Osteoblast (primary cell): Measurements from ENCODE around the gene GPATCH3. TPM values are rescaled to one million over a fixed set of nuclear protein-coding genes. Genes with fewer than 3 reads are reported as not detected.

Experiments
- DNase-seq: peaks from one replicate; pipeline ENCODE4 v3.0.0; 2011; ENCODE audit warnings: low spot score, mixed read lengths; ENCODE audit not compliant: insufficient read length; ENCODE audit errors: missing footprints
- H2AFZ ChIP-seq: 2 replicates; pipeline ENCODE4 v1.6.0; 2011; ENCODE audit warnings: mild to moderate bottlenecking, low read length
- H3K27ac ChIP-seq: 2 replicates; pipeline ENCODE4 v1.5.1; 2011; ENCODE audit warnings: mild to moderate bottlenecking, low read depth, low read length, moderate library complexity
- H3K27me3 ChIP-seq: 2 replicates; pipeline ENCODE4 v1.6.0; 2012; ENCODE audit warnings: mild to moderate bottlenecking, control low read depth, inconsistent platforms, low read length, moderate library complexity; ENCODE audit not compliant: insufficient read depth
- H3K36me3 ChIP-seq: 2 replicates; pipeline ENCODE4 v1.5.1; 2011; ENCODE audit warnings: mild to moderate bottlenecking, low read length, control low read depth, moderate library complexity; ENCODE audit not compliant: insufficient read depth
- H3K4me1 ChIP-seq: 2 replicates; pipeline ENCODE4 v1.5.1; 2011; ENCODE audit warnings: mild to moderate bottlenecking, low read length, control low read depth, moderate library complexity; ENCODE audit not compliant: insufficient read depth
- H3K4me2 ChIP-seq: 2 replicates; pipeline ENCODE4 v1.6.0; 2011; ENCODE audit warnings: mild to moderate bottlenecking, low read length; ENCODE audit not compliant: insufficient read depth
- H3K4me3 ChIP-seq: fragments of 200-600 bp; sonication (generic); 3 replicates; pipeline ENCODE4 v1.5.1; 2012; ENCODE audit warnings: mild to moderate bottlenecking, low read length, inconsistent platforms; ENCODE audit not compliant: insufficient read depth
- H3K79me2 ChIP-seq: 2 replicates; pipeline ENCODE4 v1.6.0; 2012; ENCODE audit warnings: mild to moderate bottlenecking, low read length, control low read depth, inconsistent platforms; ENCODE audit not compliant: insufficient read depth
- H3K9me3 ChIP-seq: 2 replicates; pipeline ENCODE4 v1.5.1; 2011; ENCODE audit warnings: low read depth, low read length, control low read depth
- H4K20me1 ChIP-seq: 2 replicates; pipeline ENCODE4 v1.6.0; 2012; ENCODE audit warnings: mild to moderate bottlenecking, low read length, control low read depth; ENCODE audit not compliant: insufficient read depth
- total RNA-seq: library from RNA; depleted of rRNA; stranded (reverse); fragments of >200 nt; gene quantifications from 2 replicates; pipeline ENCODE4 v1.2.3, GENCODE V29; 2012
- TF ChIP-seq, protein P1 (sequence below): IDR thresholded peaks from 2 replicates; pipeline ENCODE4 v1.5.1; 2011; ENCODE audit warnings: mild to moderate bottlenecking, low read depth, low read length, moderate library complexity; ENCODE audit errors: extremely low read depth

GPATCH3 gene
- total RNA-seq, 1 donor = 10.9 TPM

DNA sequence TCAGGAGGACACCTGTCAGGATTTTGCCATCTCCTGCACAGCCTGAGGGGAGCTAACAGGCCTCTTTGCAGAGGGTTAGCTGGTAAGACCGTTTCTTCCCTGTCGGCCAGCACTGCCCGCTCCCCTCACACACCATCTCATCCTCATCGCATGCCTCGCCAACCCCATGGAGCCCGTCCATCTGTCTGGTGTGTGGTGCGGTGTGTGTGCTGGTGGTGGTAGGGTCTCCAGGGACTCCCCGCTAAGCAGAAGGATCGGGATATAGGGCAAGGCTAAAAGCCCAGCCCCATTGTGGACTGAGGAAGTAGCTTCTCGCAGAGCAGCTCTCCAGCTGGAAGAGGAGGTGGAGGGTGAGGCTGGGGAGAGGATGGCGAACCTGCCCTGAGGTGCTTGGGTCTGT lies 44.1 kb downstream of the GPATCH3 start:
- Histone ChIP-seq H3K4me1 (peaks cover 3% of the 10 kb centered on the region), H3K4me2 (no peak overlapping the region), H4K20me1 (peaks cover 13% of the 10 kb centered on the region), H3K36me3 (peaks cover 39% of the 10 kb centered on the region), H3K27ac (no peak overlapping the region), H3K27me3 (no peaks in the 10 kb centered on the region), H3K9me3 (no peaks in the 10 kb centered on the region), H3K79me2 (no peaks in the 10 kb centered on the region), H3K4me3 (no peak overlapping the region), H2AFZ (no peak overlapping the region)
- TF ChIP-seq, protein P1, sequence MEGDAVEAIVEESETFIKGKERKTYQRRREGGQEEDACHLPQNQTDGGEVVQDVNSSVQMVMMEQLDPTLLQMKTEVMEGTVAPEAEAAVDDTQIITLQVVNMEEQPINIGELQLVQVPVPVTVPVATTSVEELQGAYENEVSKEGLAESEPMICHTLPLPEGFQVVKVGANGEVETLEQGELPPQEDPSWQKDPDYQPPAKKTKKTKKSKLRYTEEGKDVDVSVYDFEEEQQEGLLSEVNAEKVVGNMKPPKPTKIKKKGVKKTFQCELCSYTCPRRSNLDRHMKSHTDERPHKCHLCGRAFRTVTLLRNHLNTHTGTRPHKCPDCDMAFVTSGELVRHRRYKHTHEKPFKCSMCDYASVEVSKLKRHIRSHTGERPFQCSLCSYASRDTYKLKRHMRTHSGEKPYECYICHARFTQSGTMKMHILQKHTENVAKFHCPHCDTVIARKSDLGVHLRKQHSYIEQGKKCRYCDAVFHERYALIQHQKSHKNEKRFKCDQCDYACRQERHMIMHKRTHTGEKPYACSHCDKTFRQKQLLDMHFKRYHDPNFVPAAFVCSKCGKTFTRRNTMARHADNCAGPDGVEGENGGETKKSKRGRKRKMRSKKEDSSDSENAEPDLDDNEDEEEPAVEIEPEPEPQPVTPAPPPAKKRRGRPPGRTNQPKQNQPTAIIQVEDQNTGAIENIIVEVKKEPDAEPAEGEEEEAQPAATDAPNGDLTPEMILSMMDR = no peak
- no peak for DNase-seq

DNA sequence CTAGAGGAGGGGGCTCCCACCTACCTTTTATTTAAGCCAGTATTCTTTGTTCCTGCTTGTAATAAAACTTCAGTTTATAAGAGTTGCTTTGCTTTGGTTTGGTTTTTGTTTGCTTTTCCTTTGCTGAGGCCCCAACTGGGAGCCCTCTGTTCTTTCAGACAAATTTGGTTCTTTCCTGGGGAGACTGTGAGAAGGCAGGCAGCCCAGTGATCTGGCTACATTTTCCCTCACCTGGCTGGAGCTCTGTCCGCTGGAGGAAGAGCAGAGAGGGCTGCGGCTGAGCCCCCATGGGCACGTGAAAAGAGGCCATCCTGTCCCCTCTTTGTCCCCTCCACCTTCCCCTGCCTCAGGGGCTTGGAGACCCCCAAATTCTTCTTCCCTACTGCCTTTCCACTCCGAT lies 44.6 kb downstream of the GPATCH3 start:
- TF ChIP-seq, protein P1 = no peak
- peaks cover 13% of the 10 kb centered on the region for H4K20me1 ChIP-seq
- no peak overlapping the region for H3K27ac ChIP-seq
- no peak overlapping the region for H3K4me3 ChIP-seq
- no peak for DNase-seq
- H3K27me3 ChIP-seq = no peaks in the 10 kb centered on the region
- peaks cover 44% of the 10 kb centered on the region for H3K36me3 ChIP-seq
- no peak overlapping the region for H2AFZ ChIP-seq
- no peaks in the 10 kb centered on the region for H3K9me3 ChIP-seq
- peaks cover 3% of the 10 kb centered on the region for H3K4me1 ChIP-seq
- H3K4me2 ChIP-seq = no peak overlapping the region
- no peaks in the 10 kb centered on the region for H3K79me2 ChIP-seq

DNA sequence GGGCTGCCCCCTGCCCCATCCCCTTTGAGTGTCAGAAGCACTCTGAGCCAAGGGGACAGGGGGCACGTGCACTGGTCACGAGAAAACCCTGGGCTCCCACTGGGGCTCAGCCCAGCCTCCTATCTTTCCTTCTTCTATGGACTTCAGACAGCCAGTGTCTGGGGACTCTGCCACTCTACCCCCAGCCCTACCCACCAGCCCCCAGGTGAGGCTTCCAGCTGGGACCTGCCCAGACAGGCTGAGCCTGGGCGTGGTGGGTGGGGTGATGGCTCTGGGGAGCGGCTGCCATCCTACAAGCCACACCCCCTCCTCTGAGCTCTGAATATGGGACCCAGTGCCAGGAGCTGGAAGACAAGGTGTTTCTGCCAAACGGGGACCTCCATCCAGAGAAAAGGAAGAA lies 45.4 kb downstream of the GPATCH3 start:
- Histone ChIP-seq H3K4me2 (no peak overlapping the region), H3K36me3 (peaks cover 52% of the 10 kb centered on the region), H3K79me2 (no peaks in the 10 kb centered on the region), H4K20me1 (peaks cover 14% of the 10 kb centered on the region), H3K4me1 (peaks cover 3% of the 10 kb centered on the region), H3K27ac (no peak overlapping the region), H3K27me3 (no peaks in the 10 kb centered on the region), H3K9me3 (no peaks in the 10 kb centered on the region), H3K4me3 (no peak overlapping the region), H2AFZ (no peak overlapping the region)
- DNase-seq = no peak
- TF ChIP-seq, protein P1 = no peak

DNA sequence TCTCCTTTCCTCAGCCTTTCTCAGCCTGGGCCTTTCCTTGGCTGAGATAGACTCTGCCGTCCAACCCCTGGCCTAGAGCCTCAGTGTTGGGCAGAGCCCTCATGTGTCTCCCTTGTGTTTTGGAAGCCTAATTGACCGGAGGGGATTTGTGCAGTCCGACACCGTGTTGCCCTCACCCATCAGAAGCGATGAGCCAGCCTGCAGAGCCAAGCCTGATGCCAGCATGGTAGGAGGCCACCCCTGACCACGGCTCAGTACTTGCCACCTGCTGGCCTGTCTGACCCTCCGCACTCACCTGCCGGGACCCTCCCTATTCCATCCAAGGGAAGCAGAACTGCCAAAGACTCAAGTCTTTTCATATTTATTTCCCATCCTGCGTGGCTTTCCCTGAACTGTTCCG lies 46.7 kb downstream of the GPATCH3 start:
- H3K4me3 ChIP-seq = no peak overlapping the region
- H2AFZ ChIP-seq = no peak overlapping the region
- no peaks in the 10 kb centered on the region for H3K79me2 ChIP-seq
- peaks cover 16% of the 10 kb centered on the region for H3K4me1 ChIP-seq
- H3K36me3 ChIP-seq = peaks cover 54% of the 10 kb centered on the region
- H3K27me3 ChIP-seq = no peaks in the 10 kb centered on the region
- H3K9me3 ChIP-seq = no peaks in the 10 kb centered on the region
- H3K27ac ChIP-seq = peak overlapping the region; percentile 54
- no peak overlapping the region for H3K4me2 ChIP-seq
- no peak for DNase-seq
- H4K20me1 ChIP-seq = peaks cover 22% of the 10 kb centered on the region
- TF ChIP-seq, protein P1 = no peak
